Lung (tissue), 12 donors: Measurements from ENCODE around the gene UNC5A. TPM values are rescaled to one million over a fixed set of nuclear protein-coding genes. Genes with fewer than 3 reads are reported as not detected.

ENCODE experiments used
- ATAC-seq: fragments of 200-7000 bp; cut with Tn5 transposase; one replicate; pipeline ENCODE4 v1.9.1; 2020; ENCODE audit warnings: moderate number of reproducible peaks; ENCODE audit not compliant: insufficient read depth, low FRiP score
- DNase-seq, 3 donors: peaks; one replicate each; pipeline ENCODE4 v3.0.0-alpha.2; 2013 to 2017
- H3K27ac ChIP-seq, 2 donors: one replicate each; pipeline ENCODE4 v1.5.1; 2013; ENCODE audit warnings: mild to moderate bottlenecking in 2 of 2, moderate library complexity in 2 of 2, control low read depth in 1 of 2, inconsistent platforms in 1 of 2, low read depth in 1 of 2, low read length in 1 of 2
- H3K27me3 ChIP-seq, 3 donors: one replicate each; pipeline ENCODE4 v1.5.1; 2013; ENCODE audit warnings: low read length in 2 of 3; ENCODE audit not compliant: control insufficient read depth in 3 of 3, insufficient read depth in 3 of 3
- H3K36me3 ChIP-seq, 4 donors: one replicate each; pipeline ENCODE4 v1.5.1; 2013; ENCODE audit warnings: low read length in 4 of 4, mild to moderate bottlenecking in 1 of 4, moderate library complexity in 1 of 4; ENCODE audit not compliant: control insufficient read depth in 4 of 4, insufficient read depth in 4 of 4
- H3K4me1 ChIP-seq, 5 donors: one replicate each; pipeline ENCODE4 v1.5.1; 2013; ENCODE audit warnings: low read length in 5 of 5, mild to moderate bottlenecking in 2 of 5, moderate library complexity in 1 of 5; ENCODE audit not compliant: control insufficient read depth in 5 of 5, insufficient read depth in 5 of 5
- H3K4me3 ChIP-seq: one replicate; pipeline ENCODE4 v1.5.1; 2013; ENCODE audit warnings: mild to moderate bottlenecking, control low read depth, moderate library complexity
- H3K9ac ChIP-seq, 2 donors: one replicate each; pipeline ENCODE4 v1.5.1; 2013; ENCODE audit warnings: low read length in 2 of 2, control low read depth in 1 of 2; ENCODE audit not compliant: insufficient read depth in 1 of 2
- H3K9me3 ChIP-seq, 4 donors: one replicate each; pipeline ENCODE4 v1.5.1; 2013; ENCODE audit warnings: low read length in 3 of 4, mild to moderate bottlenecking in 1 of 4, moderate library complexity in 1 of 4; ENCODE audit not compliant: control insufficient read depth in 4 of 4, insufficient read depth in 3 of 4
- CTCF ChIP-seq: IDR thresholded peaks from 2 replicates; pipeline ENCODE4 v1.5.1; 2012; ENCODE audit warnings: mild to moderate bottlenecking; ENCODE audit errors: control extremely low read depth, extremely low read depth
- WGBS, 2 donors: extraction: QIAGEN DNeasy Blood & Tissue Kit; methylation state at CpG; one replicate each; pipeline ENCODE4 v1.1.7; 2013; 5-methylcytosine and 5-hydroxymethylcytosine counted together
- polyA plus RNA-seq, 2 donors: library from polyadenylated mRNA; stranded (reverse); fragments of 200-250 nt; gene quantifications; one replicate each; pipeline ENCODE4 v1.2.1, GENCODE V29; 2013
- total RNA-seq, 2 donors: library from RNA; depleted of rRNA in 1 of 2; stranded (reverse); fragments of >200 nt in 1 of 2; gene quantifications; one replicate each; pipeline ENCODE4 v1.2.1, GENCODE V29; 2014 to 2021
- donor health status: control.
- donor health status: control.
- donor health status: Bipolar disorder and iron deficiency.
- donor health status: healthy.
- donor health status: DM: yes; HTN: yes; CAD: no.

The UNC5A gene
- total and polyA plus RNA-seq, 4 donors, result 0.08 to 0.40 (median 0.13) TPM

GRCh38 chr5:176845392-176845713 lies 35.0 kb downstream of the UNC5A start:
- TF ChIP-seq CTCF, result no peak
- no peak overlapping the region for H3K9ac ChIP-seq
- H3K4me1 ChIP-seq, result no peaks in the 10 kb centered on the region
- no peaks in the 10 kb centered on the region for H3K36me3 ChIP-seq
- no peak overlapping the region for H3K27ac ChIP-seq
- H3K9me3 ChIP-seq, result peaks cover 0 to 8% (median 0%) of the 10 kb centered on the region in 4 donors
- no peak for ATAC-seq
- no peak for DNase-seq
- no peak overlapping the region for H3K4me3 ChIP-seq
- H3K27me3 ChIP-seq, result peaks cover 0 to 21% (median 8%) of the 10 kb centered on the region in 3 donors
- 54 to 69% methylated on average over 6 of the region's 6 CpGs for WGBS, 2 donors

- H3K27me3 ChIP-seq, result peaks cover 0 to 16% (median 10%) of the 10 kb centered on the region in 3 donors
- no peaks in the 10 kb centered on the region for H3K36me3 ChIP-seq
- DNase-seq (no peak), ATAC-seq (no peak)
- H3K4me3 ChIP-seq, result no peak overlapping the region
- H3K9me3 ChIP-seq, result peaks cover 0 to 8% (median 0%) of the 10 kb centered on the region in 4 donors
- no peak overlapping the region for H3K9ac ChIP-seq
- no peaks in the 10 kb centered on the region for H3K4me1 ChIP-seq
- 41 to 53% methylated on average over 24 of the region's 24 CpGs for whole genome bisulfite sequencing, 2 donors
- TF ChIP-seq CTCF, result no peak
- no peak overlapping the region for H3K27ac ChIP-seq
Measured at GRCh38 chr5:176846335-176847140, 36.2 kb downstream of the UNC5A start.

- DNase-seq, result no peak
- peaks cover 0 to 16% (median 10%) of the 10 kb centered on the region in 3 donors for H3K27me3 ChIP-seq
- H3K9ac ChIP-seq, result no peak overlapping the region
- no peak for TF ChIP-seq CTCF
- no peaks in the 10 kb centered on the region for H3K4me1 ChIP-seq
- no peak overlapping the region for H3K27ac ChIP-seq
- peaks cover 0 to 8% (median 0%) of the 10 kb centered on the region in 4 donors for H3K9me3 ChIP-seq
- no peaks in the 10 kb centered on the region for H3K36me3 ChIP-seq
- 47 to 64% methylated on average over 18 of the region's 18 CpGs for WGBS, 2 donors
- H3K4me3 ChIP-seq, result no peak overlapping the region
- ATAC-seq, result no peak
Measured at GRCh38 chr5:176847148-176847547, 36.8 kb downstream of the UNC5A start.
